Natural killer cell (primary cell): ENCODE measurements around the gene SDC3. TPM values are rescaled to one million over a fixed set of nuclear protein-coding genes. Genes with fewer than 3 reads are reported as not detected.

ENCODE experiments used
- ATAC-seq, 3 donors: fragments of 150-1000 bp in 2 of 3; fragments of 200-7000 bp in 1 of 3; cut with Tn5 transposase; 1 replicate in 1 of 3; 2 replicates in 2 of 3; pipeline ENCODE4 v1.10.0; 2021; ENCODE audit warnings: mild to moderate bottlenecking in 2 of 3, moderate library complexity in 2 of 3
- DNase-seq, 2 donors: peaks; one replicate each; pipeline versions ENCODE4 v3.0.0 to v3.0.0-alpha.2; 2013 to 2021; ENCODE audit warnings: mixed read lengths in 1 of 2
- H3K27ac ChIP-seq: one replicate; pipeline ENCODE4 v1.5.1; 2013; ENCODE audit warnings: mild to moderate bottlenecking, low read length
- H3K27me3 ChIP-seq: one replicate; pipeline ENCODE4 v1.6.1; 2013; ENCODE audit warnings: low read length; ENCODE audit not compliant: control insufficient read depth, insufficient read depth
- H3K36me3 ChIP-seq: one replicate; pipeline ENCODE4 v1.6.1; 2013; ENCODE audit warnings: low read length; ENCODE audit not compliant: control insufficient read depth, insufficient read depth
- H3K4me1 ChIP-seq: one replicate; pipeline ENCODE4 v1.6.1; 2013; ENCODE audit warnings: low read length; ENCODE audit not compliant: control insufficient read depth, insufficient read depth
- H3K4me3 ChIP-seq: one replicate; pipeline ENCODE4 v1.5.1; 2013; ENCODE audit warnings: low read length
- H3K9me3 ChIP-seq: one replicate; pipeline ENCODE4 v1.6.1; 2013; ENCODE audit warnings: low read length; ENCODE audit not compliant: control insufficient read depth, insufficient read depth
- H3K27ac Mint-ChIP-seq, 2 donors: one replicate each; pipeline ENCODE4 v1.8.0; 2022; ENCODE audit warnings: mild to moderate bottlenecking in 2 of 2, mixed read lengths in 2 of 2, moderate library complexity in 1 of 2
- H3K27me3 Mint-ChIP-seq, 2 donors: one replicate each; pipeline ENCODE4 v1.8.0; 2022; ENCODE audit warnings: low read depth in 2 of 2, mixed read lengths in 2 of 2
- H3K36me3 Mint-ChIP-seq: one replicate; pipeline ENCODE4 v1.8.0; 2022; ENCODE audit warnings: mixed read lengths
- H3K4me1 Mint-ChIP-seq, 2 donors: one replicate each; pipeline ENCODE4 v1.8.0; 2022; ENCODE audit warnings: mixed read lengths in 2 of 2
- H3K4me3 Mint-ChIP-seq: one replicate; pipeline ENCODE4 v1.8.0; 2022; ENCODE audit warnings: mild to moderate bottlenecking, moderate library complexity, mixed read lengths
- H3K9me3 Mint-ChIP-seq, 2 donors: one replicate each; pipeline ENCODE4 v1.8.0; 2022; ENCODE audit warnings: mixed read lengths in 2 of 2
- WGBS: methylation state at CpG from one replicate; pipeline ENCODE4 v1.1.7; 2013; ENCODE audit warnings: missing lambda C conversion rate; ENCODE audit not compliant: insufficient coverage; 5-methylcytosine and 5-hydroxymethylcytosine counted together
- intact Hi-C: fragments of 100-400 bp; cut with micrococcal nuclease; formaldehyde crosslinking; loops from one replicate; pipeline ENCODE4 v1.14.2; 2022
- total RNA-seq, 4 donors: library from RNA; stranded (reverse); fragments of 120-200 nt in 1 of 4; gene quantifications; one replicate each; pipeline versions ENCODE4 v1.2.3 to v1.2.4, GENCODE V29; 2013 to 2022
- TF ChIP-seq, protein P1 (sequence below): fragments of 200-600 bp; IDR thresholded peaks from one replicate; pipeline ENCODE4 v1.8.0; 2022; ENCODE audit warnings: antibody characterized with exemption

SDC3 gene
- total RNA-seq, 3 donors from 2014 or later (not counting 1 experiment from before 2014, with no cell fraction given), result 0.33 to 0.63 TPM; not detected in 1

DNA sequence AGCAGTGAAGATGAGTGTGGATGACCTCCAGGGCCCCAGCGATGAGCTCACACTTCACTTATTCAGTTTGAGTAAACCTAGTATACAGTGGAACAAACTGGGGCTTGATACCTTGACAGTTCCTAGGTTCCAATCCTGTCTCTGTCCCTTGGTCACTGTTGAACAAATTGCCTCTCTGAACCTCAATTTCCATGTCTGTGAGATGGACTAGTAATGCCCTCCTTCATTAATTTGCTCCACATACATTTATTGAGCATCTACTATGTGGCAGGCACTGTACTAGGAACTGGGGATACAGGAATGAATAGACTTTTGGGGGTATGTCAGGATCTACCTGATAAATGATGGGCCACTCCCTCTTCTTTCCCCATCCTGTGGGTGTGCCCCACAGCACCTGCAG, 57.3 kb downstream of the SDC3 start:
- no peak for DNase-seq
- Mint-ChIP-seq H3K36me3 (no peaks in the 10 kb centered on the region), H3K4me3 (no peak overlapping the region), H3K27me3 (peaks cover 27 to 42% of the 10 kb centered on the region in 2 donors), H3K9me3 (no peaks in the 10 kb centered on the region), H3K27ac (no peak overlapping the region), H3K4me1 (peaks cover 0 to 6% of the 10 kb centered on the region in 2 donors)
- WGBS, result 100% methylated on average over 1 of the region's 1 CpG
- no peaks in the 10 kb centered on the region for H3K4me1 ChIP-seq
- no peak overlapping the region for H3K4me3 ChIP-seq
- no peaks in the 10 kb centered on the region for H3K36me3 ChIP-seq
- ATAC-seq, result no peak
- peaks cover 10% of the 10 kb centered on the region for H3K27me3 ChIP-seq
- no peaks in the 10 kb centered on the region for H3K9me3 ChIP-seq
- intact Hi-C loops, result no loop called here
- no peak overlapping the region for H3K27ac ChIP-seq
- TF ChIP-seq, protein P1, sequence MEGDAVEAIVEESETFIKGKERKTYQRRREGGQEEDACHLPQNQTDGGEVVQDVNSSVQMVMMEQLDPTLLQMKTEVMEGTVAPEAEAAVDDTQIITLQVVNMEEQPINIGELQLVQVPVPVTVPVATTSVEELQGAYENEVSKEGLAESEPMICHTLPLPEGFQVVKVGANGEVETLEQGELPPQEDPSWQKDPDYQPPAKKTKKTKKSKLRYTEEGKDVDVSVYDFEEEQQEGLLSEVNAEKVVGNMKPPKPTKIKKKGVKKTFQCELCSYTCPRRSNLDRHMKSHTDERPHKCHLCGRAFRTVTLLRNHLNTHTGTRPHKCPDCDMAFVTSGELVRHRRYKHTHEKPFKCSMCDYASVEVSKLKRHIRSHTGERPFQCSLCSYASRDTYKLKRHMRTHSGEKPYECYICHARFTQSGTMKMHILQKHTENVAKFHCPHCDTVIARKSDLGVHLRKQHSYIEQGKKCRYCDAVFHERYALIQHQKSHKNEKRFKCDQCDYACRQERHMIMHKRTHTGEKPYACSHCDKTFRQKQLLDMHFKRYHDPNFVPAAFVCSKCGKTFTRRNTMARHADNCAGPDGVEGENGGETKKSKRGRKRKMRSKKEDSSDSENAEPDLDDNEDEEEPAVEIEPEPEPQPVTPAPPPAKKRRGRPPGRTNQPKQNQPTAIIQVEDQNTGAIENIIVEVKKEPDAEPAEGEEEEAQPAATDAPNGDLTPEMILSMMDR, result no peak

DNA sequence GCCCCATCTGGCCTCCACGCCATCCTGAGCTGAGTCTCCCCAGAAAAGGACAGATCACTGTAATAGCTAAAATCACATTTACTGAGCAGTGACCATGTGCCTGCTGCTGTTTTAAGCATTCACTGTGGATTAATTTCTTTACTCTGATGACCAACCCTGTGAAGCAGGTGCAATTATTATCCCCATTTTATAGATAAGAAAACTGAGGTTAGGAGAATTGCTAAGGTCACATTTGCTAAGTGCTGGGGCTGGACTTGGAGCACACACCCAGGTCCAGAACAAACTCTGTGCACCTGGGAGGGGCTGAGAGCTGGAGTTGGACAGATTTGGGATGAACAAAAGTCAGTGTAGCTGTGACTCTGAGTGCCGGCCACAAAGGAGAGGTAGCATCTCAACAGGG, 58.0 kb downstream of the SDC3 start:
- Mint-ChIP-seq H3K36me3 (no peaks in the 10 kb centered on the region), H3K27me3 (peaks cover 28 to 45% of the 10 kb centered on the region in 2 donors), H3K4me3 (no peak overlapping the region), H3K9me3 (no peaks in the 10 kb centered on the region), H3K4me1 (peaks cover 0 to 6% of the 10 kb centered on the region in 2 donors), H3K27ac (no peak overlapping the region)
- Histone ChIP-seq H3K27me3 (peaks cover 10% of the 10 kb centered on the region), H3K4me1 (no peaks in the 10 kb centered on the region), H3K36me3 (no peaks in the 10 kb centered on the region), H3K4me3 (no peak overlapping the region), H3K9me3 (no peaks in the 10 kb centered on the region), H3K27ac (no peak overlapping the region)
- ATAC-seq, result no peak
- TF ChIP-seq, protein P1, result no peak
- DNase-seq, result no peak
- intact Hi-C loops, result no loop called here
- whole genome bisulfite sequencing, result 90% methylated on average over 2 of the region's 2 CpGs

DNA sequence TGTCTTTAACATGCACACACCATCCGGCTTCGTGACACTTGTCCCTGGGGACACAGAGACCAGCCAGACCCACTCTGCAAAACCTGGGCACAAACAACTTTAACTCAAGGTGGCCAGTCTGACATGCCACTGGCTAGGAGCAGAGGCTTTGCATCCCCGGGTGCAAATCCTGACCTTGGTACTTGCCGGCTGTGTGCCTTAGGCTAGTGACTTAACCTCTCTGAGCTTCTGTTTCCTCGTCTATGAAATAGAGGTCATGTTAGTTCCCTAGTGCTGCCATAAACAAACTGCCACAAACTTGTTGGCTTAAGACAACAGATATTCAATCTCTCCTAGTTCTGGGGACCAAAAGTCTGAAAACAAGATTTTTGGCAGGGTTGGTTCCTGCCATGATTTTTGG, 60.4 kb downstream of the SDC3 start:
- Histone ChIP-seq H3K4me3 (no peak overlapping the region), H3K4me1 (no peaks in the 10 kb centered on the region), H3K9me3 (no peaks in the 10 kb centered on the region), H3K27ac (no peak overlapping the region), H3K36me3 (no peaks in the 10 kb centered on the region), H3K27me3 (peaks cover 10% of the 10 kb centered on the region)
- H3K9me3 Mint-ChIP-seq, result no peaks in the 10 kb centered on the region
- no peak for DNase-seq
- H3K36me3 Mint-ChIP-seq, result no peaks in the 10 kb centered on the region
- no peak overlapping the region for H3K4me3 Mint-ChIP-seq
- no peak overlapping the region for H3K27ac Mint-ChIP-seq
- 85% methylated on average over 5 of the region's 5 CpGs for WGBS
- H3K4me1 Mint-ChIP-seq, result no peaks in the 10 kb centered on the region
- H3K27me3 Mint-ChIP-seq, result peaks cover 40 to 51% of the 10 kb centered on the region in 2 donors
- intact Hi-C loops, result no loop called here
- no peak for ATAC-seq
- TF ChIP-seq, protein P1, result no peak

DNA sequence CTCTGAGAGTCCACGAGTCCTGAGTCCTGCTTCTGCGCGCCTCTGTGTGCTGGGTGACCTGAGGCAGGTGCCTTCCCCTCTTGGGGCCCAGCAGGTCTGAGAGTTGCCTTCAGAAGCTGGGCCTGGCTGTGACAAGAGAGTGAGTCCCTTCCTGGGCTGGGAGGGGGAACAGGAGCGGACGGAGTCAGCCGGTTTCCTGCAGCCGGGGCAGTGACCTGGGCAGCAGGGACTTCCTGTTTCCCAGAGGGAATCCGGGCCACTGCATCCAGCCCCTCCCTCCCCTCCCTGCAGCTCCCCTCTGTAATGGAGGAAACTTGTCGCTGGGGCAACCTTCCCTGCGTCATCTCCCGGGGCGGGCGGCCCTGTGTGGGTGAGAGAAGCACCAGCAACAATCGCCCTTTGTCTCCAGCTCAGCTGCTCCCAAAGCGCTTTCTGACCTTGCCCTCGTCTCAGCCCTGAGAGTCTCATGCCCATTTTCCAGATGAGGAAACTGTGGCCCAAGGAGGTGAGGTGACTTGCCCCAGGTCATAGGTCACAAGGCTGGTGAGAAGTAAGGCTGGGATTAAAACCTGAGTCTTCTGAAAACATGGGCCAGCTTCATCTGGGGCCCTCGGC, 61.1 kb downstream of the SDC3 start:
- Mint-ChIP-seq H3K36me3 (no peaks in the 10 kb centered on the region), H3K9me3 (no peaks in the 10 kb centered on the region), H3K27me3 (peaks cover 47 to 57% of the 10 kb centered on the region in 2 donors), H3K4me1 (no peaks in the 10 kb centered on the region), H3K4me3 (no peak overlapping the region), H3K27ac (no peak overlapping the region)
- Histone ChIP-seq H3K4me3 (no peak overlapping the region), H3K9me3 (no peaks in the 10 kb centered on the region), H3K27ac (no peak overlapping the region), H3K4me1 (no peaks in the 10 kb centered on the region), H3K27me3 (peaks cover 10% of the 10 kb centered on the region), H3K36me3 (no peaks in the 10 kb centered on the region)
- no peak for DNase-seq
- ATAC-seq, result no peak
- TF ChIP-seq, protein P1, result no peak
- intact Hi-C loops, result no loop called here
- 22% methylated on average over 17 of the region's 17 CpGs for WGBS
